Endothelial cell (in vitro differentiated cells): ENCODE data around the gene PAWR. TPM values are rescaled to one million over a fixed set of nuclear protein-coding genes. Genes with fewer than 3 reads are reported as not detected.

Experiments
- DNase-seq: peaks from one replicate; pipeline ENCODE4 v3.0.0; 2021; ENCODE audit warnings: low spot score
- H3K27ac Mint-ChIP-seq: one replicate; pipeline ENCODE4 v1.8.0; 2021; ENCODE audit warnings: mixed read lengths, inconsistent platforms; ENCODE audit not compliant: unreplicated experiment
- H3K27me3 Mint-ChIP-seq: one replicate; pipeline ENCODE4 v1.8.0; 2021; ENCODE audit warnings: mild to moderate bottlenecking, moderate library complexity, mixed read lengths, inconsistent platforms; ENCODE audit not compliant: unreplicated experiment
- H3K36me3 Mint-ChIP-seq: one replicate; pipeline ENCODE4 v1.8.0; 2021; ENCODE audit warnings: mild to moderate bottlenecking, low read depth, mixed read lengths, inconsistent platforms; ENCODE audit not compliant: unreplicated experiment
- H3K4me1 Mint-ChIP-seq: one replicate; pipeline ENCODE4 v1.8.0; 2021; ENCODE audit warnings: mild to moderate bottlenecking, mixed read lengths, inconsistent platforms; ENCODE audit not compliant: unreplicated experiment
- H3K4me3 Mint-ChIP-seq: one replicate; pipeline ENCODE4 v1.8.0; 2021; ENCODE audit warnings: mild to moderate bottlenecking, mixed read lengths, inconsistent platforms; ENCODE audit not compliant: unreplicated experiment
- H3K9me3 Mint-ChIP-seq: one replicate; pipeline ENCODE4 v1.8.0; 2021; ENCODE audit warnings: mixed read lengths, inconsistent platforms; ENCODE audit not compliant: unreplicated experiment
- total RNA-seq: library from RNA; stranded (reverse); fragmentation: NEBNext Ultra II Directional; extraction: Animal tissue kit (Norgen Biotek cat#: 25700); gene quantifications from one replicate; pipeline ENCODE4 v1.2.1, GENCODE V29; 2021; ENCODE audit not compliant: unreplicated experiment
- TF ChIP-seq, protein P1 (sequence below): fragments of 200-600 bp; sonication (generic); IDR thresholded peaks from one replicate; pipeline ENCODE4 v1.5.0; 2021; ENCODE audit warnings: antibody characterized with exemption; ENCODE audit not compliant: unreplicated experiment

PAWR gene
- total RNA-seq, 1 donor from 2014 or later, result 92.3 TPM

DNA sequence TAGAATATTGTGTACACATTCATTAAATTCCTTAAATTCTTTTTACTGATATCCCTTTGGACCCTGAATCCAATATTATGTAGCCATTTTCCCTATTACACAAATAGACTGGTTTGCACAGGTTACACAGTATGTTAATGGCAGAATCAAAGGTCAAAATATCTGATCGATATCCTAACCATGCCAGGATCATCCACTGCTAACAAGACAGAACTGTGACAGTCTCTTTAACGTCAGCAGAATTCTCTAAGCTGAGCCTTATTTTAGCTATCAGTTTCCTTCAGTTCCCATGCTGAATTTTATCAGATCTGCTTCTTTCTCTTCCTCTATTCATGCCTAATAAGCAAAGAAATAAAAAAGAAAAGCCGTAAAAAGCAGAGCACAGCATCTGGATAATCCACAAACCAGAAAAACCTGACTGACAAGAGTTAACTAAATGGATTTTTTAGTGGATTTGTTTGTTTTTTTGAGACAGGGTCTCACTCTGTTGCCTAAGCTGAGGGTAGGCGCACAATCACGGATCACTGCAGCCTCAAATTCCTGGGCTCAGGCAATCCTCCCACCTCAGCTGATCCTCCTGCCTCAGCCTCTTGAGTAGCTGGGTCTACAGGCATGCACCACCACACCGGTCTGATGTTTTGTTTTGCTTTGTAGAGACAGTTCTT is 130.4 kb downstream of the PAWR start:
- Mint-ChIP-seq H3K4me1 (peaks cover 24% of the 10 kb centered on the region), H3K27ac (no peak overlapping the region), H3K27me3 (no peaks in the 10 kb centered on the region), H3K36me3 (peaks cover 30% of the 10 kb centered on the region), H3K4me3 (no peak overlapping the region), H3K9me3 (no peaks in the 10 kb centered on the region)
- TF ChIP-seq, protein P1, sequence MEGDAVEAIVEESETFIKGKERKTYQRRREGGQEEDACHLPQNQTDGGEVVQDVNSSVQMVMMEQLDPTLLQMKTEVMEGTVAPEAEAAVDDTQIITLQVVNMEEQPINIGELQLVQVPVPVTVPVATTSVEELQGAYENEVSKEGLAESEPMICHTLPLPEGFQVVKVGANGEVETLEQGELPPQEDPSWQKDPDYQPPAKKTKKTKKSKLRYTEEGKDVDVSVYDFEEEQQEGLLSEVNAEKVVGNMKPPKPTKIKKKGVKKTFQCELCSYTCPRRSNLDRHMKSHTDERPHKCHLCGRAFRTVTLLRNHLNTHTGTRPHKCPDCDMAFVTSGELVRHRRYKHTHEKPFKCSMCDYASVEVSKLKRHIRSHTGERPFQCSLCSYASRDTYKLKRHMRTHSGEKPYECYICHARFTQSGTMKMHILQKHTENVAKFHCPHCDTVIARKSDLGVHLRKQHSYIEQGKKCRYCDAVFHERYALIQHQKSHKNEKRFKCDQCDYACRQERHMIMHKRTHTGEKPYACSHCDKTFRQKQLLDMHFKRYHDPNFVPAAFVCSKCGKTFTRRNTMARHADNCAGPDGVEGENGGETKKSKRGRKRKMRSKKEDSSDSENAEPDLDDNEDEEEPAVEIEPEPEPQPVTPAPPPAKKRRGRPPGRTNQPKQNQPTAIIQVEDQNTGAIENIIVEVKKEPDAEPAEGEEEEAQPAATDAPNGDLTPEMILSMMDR, result no peak
- DNase-seq, result no peak

DNA sequence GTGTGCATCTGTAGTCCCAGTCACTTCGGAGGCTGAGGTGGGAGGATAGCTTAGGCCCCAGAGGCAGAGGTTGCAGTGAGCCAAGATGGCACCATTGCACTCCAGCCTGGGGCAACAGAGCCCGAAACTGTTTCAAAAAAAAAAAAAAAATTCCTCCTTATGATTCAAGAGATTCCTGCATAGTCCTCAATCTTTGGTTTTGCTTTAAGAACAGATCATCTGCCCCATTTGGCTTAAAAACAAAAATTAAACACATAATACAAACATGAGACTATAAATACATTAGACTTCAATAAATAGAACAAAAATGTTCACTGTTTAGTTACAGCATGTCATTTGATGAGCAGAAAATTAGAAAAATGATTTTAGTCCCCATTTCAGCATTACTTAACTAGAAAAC is 131.2 kb downstream of the PAWR start:
- no peaks in the 10 kb centered on the region for H3K9me3 Mint-ChIP-seq
- no peaks in the 10 kb centered on the region for H3K27me3 Mint-ChIP-seq
- no peak overlapping the region for H3K4me3 Mint-ChIP-seq
- TF ChIP-seq, protein P1, result no peak
- H3K27ac Mint-ChIP-seq, result no peak overlapping the region
- peaks cover 27% of the 10 kb centered on the region for H3K4me1 Mint-ChIP-seq
- H3K36me3 Mint-ChIP-seq, result peaks cover 29% of the 10 kb centered on the region
- no peak for DNase-seq

DNA sequence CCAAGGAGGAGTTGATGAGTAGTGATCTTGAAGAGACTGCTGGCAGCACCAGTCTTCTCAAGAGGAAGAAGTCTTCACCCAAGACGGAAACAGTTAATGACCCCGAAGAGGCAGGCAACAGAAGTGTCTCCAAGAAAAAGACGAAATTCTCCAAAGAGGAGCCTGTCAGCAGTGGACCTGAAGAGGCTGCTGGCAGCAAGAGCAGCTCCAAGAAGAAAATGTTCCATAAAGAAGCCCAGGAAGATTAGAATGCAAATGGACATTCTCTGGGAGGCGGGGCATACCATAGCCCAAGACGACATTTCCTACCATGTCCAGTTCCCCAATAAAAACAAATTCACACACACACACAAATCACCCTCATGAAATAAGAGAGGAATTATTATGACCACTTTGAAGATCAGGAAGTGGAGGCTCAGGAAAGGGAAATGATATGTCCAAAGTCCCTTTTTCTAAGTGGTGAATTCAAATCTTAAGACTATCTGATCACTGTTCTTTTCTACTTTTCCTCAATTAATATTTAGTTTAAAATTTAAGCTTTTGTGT is 131.8 kb downstream of the PAWR start:
- no peak overlapping the region for H3K4me3 Mint-ChIP-seq
- no peak for DNase-seq
- peaks cover 24% of the 10 kb centered on the region for H3K36me3 Mint-ChIP-seq
- H3K9me3 Mint-ChIP-seq, result no peaks in the 10 kb centered on the region
- TF ChIP-seq, protein P1, result no peak
- peaks cover 27% of the 10 kb centered on the region for H3K4me1 Mint-ChIP-seq
- H3K27me3 Mint-ChIP-seq, result no peaks in the 10 kb centered on the region
- peak overlapping the region; percentile 79 for H3K27ac Mint-ChIP-seq

DNA sequence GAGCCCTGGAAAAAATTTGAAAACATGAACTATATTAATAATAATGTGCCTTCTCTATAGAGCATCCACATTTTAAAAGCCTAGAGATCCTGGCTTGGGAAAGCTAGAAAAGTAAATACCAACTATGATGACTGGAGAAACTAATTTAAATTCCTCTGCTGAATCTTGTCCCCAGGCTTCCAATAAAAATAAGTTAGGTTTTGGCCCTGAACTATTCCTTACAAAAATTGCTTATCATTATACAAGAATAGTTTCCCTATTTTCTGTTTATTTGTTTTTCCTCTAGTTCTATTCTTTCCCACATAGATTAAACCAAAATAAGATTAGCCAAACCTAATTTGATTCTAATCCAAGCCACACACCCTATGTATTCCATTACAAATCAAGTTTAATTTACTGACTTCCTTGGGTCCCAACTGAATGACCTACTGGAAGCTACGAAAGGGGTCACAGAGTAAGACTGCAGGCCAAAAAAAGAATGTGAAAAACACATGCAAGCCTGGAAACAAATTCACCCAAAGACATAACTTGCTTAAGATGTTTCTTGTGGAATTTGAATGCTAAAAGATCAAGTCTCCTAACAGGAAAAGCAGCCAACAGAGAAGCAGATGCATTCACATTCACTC is 133.0 kb downstream of the PAWR start:
- Mint-ChIP-seq H3K4me1 (peaks cover 27% of the 10 kb centered on the region), H3K27me3 (peaks cover 4% of the 10 kb centered on the region), H3K36me3 (peaks cover 23% of the 10 kb centered on the region), H3K9me3 (no peaks in the 10 kb centered on the region), H3K4me3 (no peak overlapping the region), H3K27ac (no peak overlapping the region)
- no peak for DNase-seq
- TF ChIP-seq, protein P1, result no peak
